Colon (tissue), 2 donors: ENCODE results near the gene TCF4.

Experiments
- FAIRE-seq: peaks from 2 replicates; lab custom pipeline; 2012; peaks lifted over from hg19 to GRCh38; lab: Jason Lieb, UNC
- donor health status: control.
- donor health status: control.

Gene TCF4

DNA sequence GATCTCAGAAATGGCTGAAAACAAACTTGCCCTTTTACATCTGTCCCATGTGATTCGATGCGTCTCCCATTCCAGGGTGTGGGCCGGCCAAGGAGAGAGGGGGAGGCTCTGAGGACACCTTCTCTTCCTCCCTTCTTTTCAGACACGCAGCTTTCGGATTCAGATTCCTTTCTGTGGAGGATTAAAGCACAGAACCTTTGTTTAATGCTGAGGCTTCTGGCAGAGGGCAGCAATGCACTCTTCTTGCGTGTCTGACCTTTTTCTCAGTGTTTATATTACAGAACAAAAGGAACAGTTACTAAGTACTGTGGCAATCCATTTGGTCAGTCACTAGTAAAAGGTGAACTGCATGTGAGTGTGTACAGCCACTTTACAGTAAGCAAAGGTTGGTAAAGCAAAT, 359.8 kb downstream of the TCF4 start:
- no peak for FAIRE-seq

DNA sequence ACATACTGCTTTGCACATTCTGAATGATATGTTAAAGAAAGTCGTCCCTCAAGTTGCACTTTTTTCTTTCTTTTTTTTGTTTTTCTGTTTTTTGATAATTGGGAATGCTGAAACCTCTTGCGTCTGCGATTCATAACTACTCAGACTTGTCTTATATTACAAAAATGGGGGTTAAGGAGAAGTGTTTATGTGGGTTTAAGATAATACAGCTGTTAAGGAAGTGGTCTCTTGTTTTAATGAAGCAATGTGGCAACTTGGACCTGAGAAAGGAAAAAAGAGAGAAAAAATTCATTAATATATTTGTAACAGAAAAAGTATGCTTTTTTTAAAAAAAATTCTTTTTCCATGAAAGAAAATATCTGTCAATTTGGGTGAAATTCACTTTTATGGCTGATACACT, 360.2 kb downstream of the TCF4 start:
- FAIRE-seq: no peak

DNA sequence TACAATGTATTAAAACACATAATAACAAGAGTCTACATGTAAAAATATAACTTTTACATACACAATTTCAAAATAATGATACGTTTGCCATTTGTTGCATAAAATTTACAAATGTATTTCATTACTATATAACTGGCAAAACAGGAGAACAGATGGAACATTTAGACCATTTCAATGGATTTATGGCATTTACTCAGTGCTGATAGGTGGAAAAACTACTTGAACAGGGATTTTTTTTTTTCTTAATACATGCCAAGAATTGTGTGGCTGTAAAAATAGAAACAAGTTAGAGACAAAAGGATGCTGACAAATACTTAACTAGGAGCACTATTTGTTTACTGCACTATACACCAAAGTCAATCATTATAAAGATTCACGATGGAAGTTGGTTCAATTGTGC, 361.9 kb downstream of the TCF4 start:
- no peak for FAIRE-seq

DNA sequence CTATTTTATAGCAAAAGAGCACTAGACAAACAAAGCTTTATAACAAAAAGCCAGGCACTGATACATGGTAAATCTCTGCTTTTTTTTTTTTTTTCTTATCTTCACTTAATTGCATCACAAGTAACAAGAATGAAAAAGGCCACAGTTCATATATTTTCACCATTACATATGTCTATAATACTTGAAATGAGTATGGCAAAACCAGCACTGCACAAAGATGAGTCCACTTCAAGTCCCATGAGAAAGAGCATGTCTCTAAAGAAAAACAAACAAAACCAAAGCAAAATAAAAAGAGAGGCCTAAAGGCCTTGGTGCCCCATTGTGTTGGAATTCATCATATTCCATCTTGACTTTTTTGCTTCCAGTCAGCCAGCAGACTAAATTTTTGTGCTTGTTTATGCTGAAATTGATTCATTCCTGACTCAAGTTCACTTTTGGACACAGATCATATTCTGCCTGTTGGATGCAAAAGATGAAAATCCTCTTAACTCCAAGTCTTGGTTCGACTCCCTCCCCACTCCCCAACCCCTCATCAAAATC, 363.8 kb downstream of the TCF4 start:
- no peak for FAIRE-seq

DNA sequence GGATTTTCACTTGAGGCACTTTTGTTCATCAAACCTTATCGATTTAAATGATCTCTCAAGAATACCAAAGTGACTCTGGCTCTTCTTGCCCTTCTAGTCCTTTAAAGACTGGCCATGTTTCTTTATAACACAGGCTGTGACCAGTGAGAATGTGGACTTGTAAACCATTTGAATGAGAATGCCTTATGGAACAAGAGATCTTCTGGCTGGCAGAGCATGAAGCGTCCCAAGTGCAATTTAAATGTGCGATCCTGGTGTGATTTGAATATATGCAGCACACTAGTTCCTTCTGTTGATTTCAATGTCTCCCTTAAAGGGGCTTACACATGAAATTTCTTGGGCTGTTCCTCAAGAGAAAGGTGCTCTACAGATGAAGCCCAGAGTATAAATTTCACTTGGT, 366.4 kb downstream of the TCF4 start:
- FAIRE-seq: no peak

DNA sequence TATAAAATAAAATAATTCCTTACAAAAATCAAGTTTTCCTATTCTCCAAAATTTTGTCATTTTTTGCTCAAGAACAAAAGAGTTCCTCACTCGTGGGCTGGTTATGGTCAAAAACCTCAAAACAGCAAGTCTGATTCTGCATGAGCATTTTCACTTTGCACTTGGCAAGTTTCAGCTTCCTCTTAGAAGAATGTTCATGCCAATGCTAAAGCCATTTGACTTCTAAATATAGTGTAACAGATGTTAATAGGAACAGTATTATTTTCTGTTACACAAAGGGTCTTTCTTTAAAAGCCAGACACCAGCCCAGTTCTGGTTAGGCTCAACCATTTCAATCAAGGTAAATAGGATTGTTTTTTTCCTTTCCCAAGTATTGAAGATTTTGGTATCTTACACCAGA, 367.5 kb downstream of the TCF4 start:
- no peak for FAIRE-seq

DNA sequence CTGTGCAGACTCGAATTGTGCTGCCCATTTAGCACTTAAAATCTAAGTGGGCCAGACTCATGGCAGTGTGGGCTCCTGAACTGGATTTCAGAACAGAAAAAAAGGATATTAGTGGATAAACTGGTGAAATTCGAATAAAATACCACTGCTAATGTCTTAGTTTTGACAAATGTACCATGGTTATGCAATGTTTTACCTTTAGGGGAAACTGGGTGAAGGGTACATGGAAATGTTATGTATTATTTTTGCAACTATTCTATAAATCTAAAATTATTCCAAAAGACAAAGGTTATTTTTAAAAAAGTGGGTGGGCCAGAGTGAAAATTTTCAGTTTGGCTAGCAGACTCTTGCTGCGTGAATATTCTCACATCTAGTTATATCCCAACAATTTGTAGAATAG, 368.2 kb downstream of the TCF4 start:
- FAIRE-seq: no peak

DNA sequence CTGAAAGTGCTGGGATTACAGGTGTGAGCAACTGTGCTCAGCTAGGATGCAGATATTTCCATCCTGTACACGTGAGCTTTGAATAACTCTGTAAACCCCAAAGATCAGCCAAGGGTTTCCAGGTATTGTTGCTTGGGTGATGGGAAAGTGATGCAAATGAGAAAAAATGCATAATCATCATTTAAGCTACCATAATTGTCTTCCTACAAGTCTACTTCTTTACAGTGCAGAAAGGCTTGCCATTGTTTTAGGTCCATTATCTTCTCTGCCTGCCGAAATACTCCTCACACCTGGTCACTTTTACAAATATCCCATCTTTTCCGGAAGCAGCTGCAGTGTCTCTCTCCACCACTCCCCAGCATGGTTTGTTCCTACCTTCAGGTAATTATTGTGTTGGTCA, 368.9 kb downstream of the TCF4 start:
- no peak for FAIRE-seq

DNA sequence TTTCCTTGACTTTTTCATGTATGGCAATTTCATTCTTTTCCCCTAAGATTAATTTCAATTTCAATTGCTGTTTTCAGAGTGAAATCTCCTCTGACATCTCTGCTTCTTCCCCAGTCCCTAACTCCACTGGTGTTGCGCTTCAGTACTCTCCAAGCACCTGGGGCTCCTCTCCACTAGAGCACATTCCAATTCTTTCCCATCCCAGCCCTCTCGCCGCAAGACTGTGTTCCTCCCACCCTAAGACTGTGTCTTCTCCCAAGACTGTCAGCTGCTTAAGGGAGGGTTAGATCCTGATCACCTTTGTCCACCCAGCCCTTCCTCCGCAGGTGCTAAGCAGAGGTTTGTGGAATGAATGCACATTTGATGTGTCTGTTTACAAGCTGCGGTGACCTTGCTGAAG, 373.0 kb downstream of the TCF4 start:
- no peak for FAIRE-seq

DNA sequence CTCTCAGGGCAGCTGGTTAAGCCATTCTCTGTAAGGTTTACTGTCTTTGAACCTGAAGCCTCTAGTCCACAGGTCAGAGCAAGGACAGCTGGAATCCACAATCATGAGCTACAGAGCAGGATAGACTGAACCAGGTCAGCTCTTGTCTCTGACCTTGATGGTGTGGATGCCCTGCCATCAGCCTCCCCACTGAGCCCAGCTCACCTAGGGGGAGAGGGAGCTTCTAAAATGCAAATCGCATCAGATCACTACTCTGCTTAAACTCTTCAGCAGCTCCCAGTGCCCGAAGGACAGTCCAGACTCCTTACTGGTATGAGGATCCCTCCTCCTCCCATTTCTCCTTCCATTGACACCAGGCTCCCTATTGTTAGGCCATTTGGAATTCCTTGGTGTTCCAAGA, 373.5 kb downstream of the TCF4 start:
- no peak for FAIRE-seq

DNA sequence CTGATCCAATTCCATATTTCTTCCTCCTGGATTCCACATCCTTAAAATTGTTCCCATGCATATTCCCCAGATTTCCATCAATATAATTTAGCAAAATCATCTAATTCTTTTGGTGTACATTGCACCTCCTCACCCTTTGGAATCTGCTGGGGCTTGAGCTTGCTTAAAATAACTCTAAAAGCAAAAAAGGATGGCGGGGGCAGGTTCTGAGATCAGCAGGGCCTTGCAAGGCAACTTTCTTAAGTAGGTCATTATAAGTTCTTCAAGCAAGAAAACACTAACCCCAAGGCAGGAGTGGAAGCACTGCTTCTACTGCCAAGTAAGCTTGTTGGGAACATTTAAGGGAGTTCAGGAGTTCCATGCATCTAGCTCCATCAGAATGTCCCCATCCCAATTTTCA, 374.4 kb downstream of the TCF4 start:
- FAIRE-seq: no peak

DNA sequence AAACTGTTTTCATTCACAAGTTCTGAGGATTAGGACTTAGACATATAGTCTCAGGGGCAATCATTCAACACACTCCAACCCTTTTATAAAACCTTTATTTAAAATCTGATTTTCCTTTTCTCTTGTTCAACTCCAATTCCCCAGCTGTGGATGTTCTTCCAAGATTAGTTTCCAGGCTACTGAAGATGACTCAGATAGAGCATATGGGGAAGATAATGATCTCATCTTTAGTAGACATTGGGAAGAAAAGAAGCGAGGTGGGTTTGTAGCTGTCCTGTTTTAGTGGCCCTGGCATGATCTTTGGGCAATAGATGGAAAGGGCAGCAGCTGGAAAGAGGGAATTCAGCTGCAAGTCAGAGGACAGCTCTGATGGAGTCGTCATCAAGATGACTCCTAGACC, 381.1 kb downstream of the TCF4 start:
- FAIRE-seq: no peak

DNA sequence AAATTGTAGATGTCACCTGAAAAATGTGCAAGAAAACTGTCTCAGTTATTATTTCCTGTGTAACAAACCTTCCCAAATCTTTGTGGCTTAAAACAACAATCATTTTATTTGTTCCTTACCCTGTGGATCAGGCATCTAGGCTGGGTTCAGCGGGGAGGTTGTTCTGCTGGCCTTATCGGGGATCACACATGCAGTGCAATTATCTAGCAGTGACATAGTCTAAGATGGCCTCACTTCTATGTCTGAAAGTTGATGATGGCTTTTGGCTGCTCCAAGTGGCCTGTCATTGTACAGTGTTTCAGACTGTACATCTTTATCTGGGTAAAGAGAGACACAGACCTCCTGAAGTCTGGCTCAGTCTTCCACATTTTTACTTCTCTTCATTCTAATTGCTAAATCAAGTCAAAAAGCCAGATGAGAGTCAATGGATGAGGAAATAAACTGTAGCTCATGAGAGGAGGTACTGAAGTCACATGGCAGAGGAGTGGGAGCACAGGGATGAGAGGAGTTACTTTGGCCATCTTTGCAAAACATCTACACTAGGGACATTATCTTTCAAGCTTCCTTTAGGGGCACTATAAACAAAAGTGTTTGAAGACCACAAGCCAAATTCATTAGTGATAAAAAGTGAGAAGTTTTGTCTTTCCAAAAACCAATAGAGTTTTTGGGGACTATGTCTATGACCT, 385.6 kb downstream of the TCF4 start:
- FAIRE-seq: no peak

DNA sequence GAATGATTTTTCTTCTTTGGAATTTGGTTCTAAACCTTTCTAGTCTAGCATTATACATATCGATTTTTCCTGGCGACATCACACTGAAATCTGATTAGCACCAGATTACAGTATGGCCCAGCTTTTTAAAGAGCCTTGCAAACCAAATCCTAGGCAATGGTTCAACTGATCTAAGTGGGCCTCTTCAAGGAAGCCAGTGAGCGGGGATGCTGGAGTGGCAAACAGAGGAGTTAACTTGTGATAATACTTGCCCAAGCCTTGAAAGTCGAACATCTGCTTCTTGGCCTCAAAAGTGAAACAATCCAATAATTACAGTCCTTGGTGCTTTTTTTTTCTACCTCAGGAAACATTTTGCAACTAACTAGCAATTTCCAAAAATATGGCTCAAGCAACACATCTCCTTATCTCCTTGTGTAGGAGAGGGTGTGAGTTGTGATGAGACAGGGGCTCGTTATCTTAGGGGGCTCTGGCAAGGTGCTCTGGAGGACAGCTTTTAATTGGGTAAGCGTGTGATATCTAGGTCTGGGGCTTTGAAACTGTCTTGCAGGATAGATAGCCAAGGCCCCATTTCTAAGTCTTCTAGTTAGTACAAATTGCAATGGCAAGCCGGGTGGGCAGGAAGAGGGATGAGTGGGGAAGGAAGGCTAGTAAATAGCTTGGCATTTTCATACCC, 388.6 kb downstream of the TCF4 start:
- no peak for FAIRE-seq

DNA sequence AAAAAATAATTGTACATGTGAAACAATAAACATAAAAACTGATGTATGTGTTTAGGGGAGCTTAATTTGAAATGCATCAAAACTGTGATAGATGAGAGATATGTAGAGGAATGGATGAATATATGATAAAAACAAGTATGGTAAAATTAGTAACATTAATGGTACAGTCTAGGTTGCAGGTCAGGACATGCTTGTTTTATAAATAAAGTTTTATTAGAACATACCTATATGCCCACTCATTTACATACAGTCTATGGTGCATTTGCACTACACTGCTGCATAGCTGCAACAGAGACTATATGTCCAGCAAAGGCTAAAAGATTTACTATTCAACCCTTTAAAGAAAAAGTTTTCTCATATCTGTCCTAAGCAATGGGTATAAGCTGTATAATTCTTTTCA, 392.1 kb downstream of the TCF4 start:
- FAIRE-seq: no peak

DNA sequence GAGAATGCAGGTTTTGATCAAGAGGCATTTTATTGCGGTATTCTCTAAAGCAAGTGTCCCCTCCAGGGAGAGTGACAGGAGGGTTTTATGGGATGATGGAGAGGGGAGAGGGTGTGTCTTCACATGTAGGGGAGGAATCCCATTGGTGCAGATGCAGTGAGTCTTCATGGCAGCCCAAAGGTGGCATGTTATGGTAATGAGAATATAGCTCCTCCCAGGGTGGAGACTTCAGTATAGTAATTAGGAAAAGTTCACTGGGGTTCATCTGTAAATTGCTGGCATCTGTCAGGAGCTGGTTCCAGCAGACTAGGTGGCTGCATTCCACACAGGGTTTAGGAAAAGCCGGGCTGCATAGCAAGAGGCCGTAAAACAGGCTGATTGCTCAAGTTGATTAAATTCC, 398.0 kb downstream of the TCF4 start:
- no peak for FAIRE-seq

DNA sequence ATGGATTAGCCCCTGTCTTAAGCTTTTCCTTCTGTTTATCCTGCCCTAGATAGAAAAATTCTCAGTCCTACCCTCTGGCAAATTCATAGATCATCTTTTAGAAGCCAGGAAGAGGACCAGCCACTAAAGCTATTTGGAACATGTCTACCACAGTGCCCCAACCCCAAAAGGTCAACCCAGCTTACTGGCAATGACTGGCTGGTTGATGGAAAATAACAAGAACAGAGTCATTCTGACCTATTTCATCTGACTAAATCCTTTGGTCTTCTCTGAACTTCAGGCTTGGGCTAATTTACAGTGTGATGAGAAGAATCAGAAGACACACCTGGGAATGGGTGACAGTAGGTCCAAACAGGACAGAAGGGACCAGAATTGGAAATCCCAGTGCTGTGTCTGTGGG, 401.4 kb downstream of the TCF4 start:
- FAIRE-seq: no peak

DNA sequence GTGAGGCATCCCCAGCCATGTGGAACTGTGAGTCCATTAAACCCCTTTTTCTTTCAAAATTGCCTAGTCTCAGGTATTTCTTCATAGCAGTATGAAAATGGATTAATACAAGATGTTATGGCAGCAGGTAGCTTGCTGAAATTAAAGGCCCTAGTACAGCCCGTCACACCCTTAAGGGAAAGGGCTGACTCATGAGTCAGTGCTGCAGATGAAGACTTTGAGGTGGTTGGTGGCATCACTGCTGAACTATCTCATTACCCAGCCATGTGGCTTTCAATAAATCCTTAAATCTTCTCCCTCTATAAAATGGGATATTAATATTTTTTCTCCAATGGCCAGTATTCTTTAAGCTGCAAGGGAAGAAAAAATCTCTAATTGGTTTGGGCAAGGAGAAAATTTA, 402.6 kb downstream of the TCF4 start:
- no peak for FAIRE-seq

DNA sequence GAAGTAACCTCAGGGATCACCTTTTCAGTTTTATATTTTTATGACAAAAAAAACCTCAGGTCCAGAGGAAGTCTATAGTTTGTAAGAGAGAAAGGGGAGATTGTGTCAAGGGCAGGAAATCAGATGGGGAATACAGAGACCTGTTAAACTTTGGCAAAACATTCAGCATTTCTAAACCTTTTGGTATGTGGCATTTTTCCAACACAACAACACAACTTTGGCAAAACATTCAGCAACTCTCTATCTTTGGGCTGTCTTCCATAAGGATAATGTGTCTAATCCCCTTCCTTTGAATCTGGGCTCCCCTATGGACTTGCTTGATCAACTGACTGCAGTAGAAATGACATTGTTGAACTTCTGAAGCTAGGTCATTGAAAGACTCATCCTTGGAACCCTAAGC, 408.2 kb downstream of the TCF4 start:
- no peak for FAIRE-seq

DNA sequence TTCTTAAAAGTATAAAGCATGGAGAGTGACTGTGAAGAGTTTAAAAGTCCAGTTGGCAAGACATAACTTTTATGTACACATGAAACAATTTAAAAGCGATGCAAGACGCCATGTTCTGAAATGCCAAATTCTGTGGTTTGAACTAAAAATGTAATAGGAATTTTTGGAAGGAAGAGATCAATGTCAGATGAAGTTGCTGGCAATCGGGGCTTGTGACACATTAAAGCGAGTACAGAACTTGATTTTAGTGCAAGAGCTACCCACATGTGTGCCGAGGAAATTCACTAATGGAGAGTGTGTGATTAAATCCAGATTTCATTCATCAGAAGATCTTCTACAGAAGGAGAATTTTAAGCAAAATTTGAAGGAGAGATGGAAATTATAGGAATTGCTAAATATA, 408.6 kb downstream of the TCF4 start:
- no peak for FAIRE-seq

DNA sequence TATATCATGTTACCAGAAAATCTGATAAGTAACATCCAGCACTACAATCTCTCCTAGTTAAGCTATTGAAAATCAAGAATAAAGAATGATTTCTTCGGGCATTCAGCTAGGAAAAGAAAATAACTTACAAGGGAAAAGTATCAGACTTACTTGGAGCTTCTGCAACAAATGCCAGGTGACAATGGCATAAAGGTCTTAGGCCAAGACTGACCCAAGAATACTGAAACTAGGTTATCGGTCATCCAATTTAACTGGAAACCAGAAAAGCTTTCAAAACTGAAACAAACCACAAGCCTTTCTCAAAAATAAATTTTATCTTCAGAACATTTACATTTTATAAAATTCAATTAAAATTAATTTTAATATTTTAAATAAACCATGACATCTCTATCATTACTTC, 414.7 kb downstream of the TCF4 start:
- FAIRE-seq: no peak
